IMR-90 (cell line): ENCODE results near the gene CHSY3. TPM values are rescaled to one million over a fixed set of nuclear protein-coding genes. Genes with fewer than 3 reads are reported as not detected.

ENCODE experiments used
- ATAC-seq: fragments of 200-7000 bp; cut with Tn5 transposase; 2 replicates; pipeline ENCODE4 v1.9.1; 2020; ENCODE audit warnings: low read depth, mild to moderate bottlenecking, moderate library complexity
- BruUV-seq: library from RNA; stranded (reverse); fragments of 400-500 nt; replicated peaks from 2 replicates; lab custom pipeline; 2021; lab: Mats Ljungman, UMichigan
- CTCF ChIA-PET: fragments of 300-600 bp; formaldehyde crosslinking; extraction: SDS; loops from one replicate; lab custom pipeline; 2021; ENCODE audit warnings: antibody characterized with exemption; lab: Yijun Ruan, JAX
- POLR2A ChIA-PET: fragments of 300-600 bp; sonication (Branson Sonifier 250); formaldehyde crosslinking; loops from one replicate; lab custom pipeline; 2022; ENCODE audit warnings: antibody characterized with exemption; ENCODE audit not compliant: unreplicated experiment; lab: Charles Lee
- DNase-seq: peaks from one replicate; pipeline ENCODE4 v3.0.0; 2013
- H2AFZ ChIP-seq: replicated peaks from 2 replicates; pipeline ENCODE3; 2013; ENCODE audit warnings: low read length, mild to moderate bottlenecking; ENCODE audit not compliant: poor library complexity
- H2AK5ac ChIP-seq: 2 replicates; pipeline ENCODE4 v1.6.1; 2013; ENCODE audit warnings: low read depth, low read length, inconsistent platforms
- H2AK9ac ChIP-seq: replicated peaks from 2 replicates; pipeline ENCODE3; 2013; ENCODE audit warnings: mild to moderate bottlenecking, low read depth, low read length, moderate library complexity; ENCODE audit not compliant: poor library complexity
- H2BK120ac ChIP-seq: 2 replicates; pipeline ENCODE4 v1.6.1; 2013; ENCODE audit warnings: low read depth, low read length, inconsistent platforms
- H2BK15ac ChIP-seq: 3 replicates; pipeline ENCODE4 v1.6.1; 2013; ENCODE audit warnings: low read depth, low read length, inconsistent platforms
- H2BK20ac ChIP-seq: 2 replicates; pipeline ENCODE4 v1.6.1; 2013; ENCODE audit warnings: low read depth, mild to moderate bottlenecking, inconsistent platforms, low read length, moderate library complexity
- H2BK5ac ChIP-seq: 2 replicates; pipeline ENCODE4 v1.6.1; 2013; ENCODE audit warnings: mild to moderate bottlenecking, low read depth, low read length, inconsistent platforms; ENCODE audit not compliant: poor library complexity, severe bottlenecking
- H3K14ac ChIP-seq: replicated peaks from 2 replicates; pipeline ENCODE4 v1.6.1; 2013; ENCODE audit warnings: low read depth, low read length, inconsistent platforms
- H3K18ac ChIP-seq: 2 replicates; pipeline ENCODE4 v1.6.1; 2013; ENCODE audit warnings: low read depth, low read length, control low read depth
- H3K23ac ChIP-seq: 2 replicates; pipeline ENCODE4 v1.6.1; 2013; ENCODE audit warnings: low read depth, low read length, inconsistent platforms
- H3K27ac ChIP-seq: 2 replicates; pipeline ENCODE4 v1.5.1; 2013; ENCODE audit warnings: mild to moderate bottlenecking, control low read depth, low read length; ENCODE audit not compliant: insufficient read depth
- H3K27me3 ChIP-seq: 2 replicates; pipeline ENCODE4 v1.6.1; 2013; ENCODE audit warnings: low read length; ENCODE audit not compliant: control insufficient read depth, insufficient read depth
- H3K36me3 ChIP-seq: 2 replicates; pipeline ENCODE4 v1.6.1; 2013; ENCODE audit warnings: low read length, mixed read lengths; ENCODE audit not compliant: control insufficient read depth, insufficient read depth
- H3K4ac ChIP-seq: 2 replicates; pipeline ENCODE4 v1.6.1; 2013; ENCODE audit warnings: low read depth, low read length, inconsistent platforms
- H3K4me1 ChIP-seq: 2 replicates; pipeline ENCODE4 v1.6.1; 2013; ENCODE audit warnings: low read length, mixed read lengths; ENCODE audit not compliant: control insufficient read depth, insufficient read depth
- H3K4me2 ChIP-seq: 2 replicates; pipeline ENCODE4 v1.6.1; 2013; ENCODE audit warnings: low read depth, mild to moderate bottlenecking, control low read depth, low read length, moderate library complexity
- H3K4me3 ChIP-seq: 2 replicates; pipeline ENCODE4 v1.5.1; 2013; ENCODE audit warnings: low read depth, mild to moderate bottlenecking, control low read depth, low read length, moderate library complexity; ENCODE audit not compliant: insufficient read depth
- H3K56ac ChIP-seq: 2 replicates; pipeline ENCODE4 v1.6.1; 2013; ENCODE audit warnings: low read length, inconsistent platforms; ENCODE audit not compliant: insufficient read depth; ENCODE audit errors: extremely low read depth
- H3K79me1 ChIP-seq, 2 experiments: 2 replicates each; pipeline ENCODE4 v1.6.1; 2013; ENCODE audit warnings: low read length in 2 of 2, inconsistent platforms in 1 of 2, low read depth in 1 of 2
- H3K9ac ChIP-seq: 2 replicates; pipeline ENCODE4 v1.6.1; 2013; ENCODE audit warnings: low read depth, low read length, control low read depth
- H3K9me1 ChIP-seq: 2 replicates; pipeline ENCODE4 v1.6.1; 2013; ENCODE audit warnings: low read length, inconsistent platforms; ENCODE audit not compliant: insufficient read depth
- H3K9me3 ChIP-seq: 2 replicates; pipeline ENCODE4 v1.6.1; 2013; ENCODE audit warnings: low read length; ENCODE audit not compliant: control insufficient read depth, insufficient read depth
- H4K20me1 ChIP-seq: 2 replicates; pipeline ENCODE4 v1.6.1; 2013; ENCODE audit warnings: low read length, inconsistent platforms; ENCODE audit not compliant: insufficient read depth
- H4K5ac ChIP-seq: 2 replicates; pipeline ENCODE4 v1.6.1; 2013; ENCODE audit warnings: mild to moderate bottlenecking, low read depth, low read length, control low read depth
- H4K8ac ChIP-seq, 2 experiments: 2 replicates each; pipeline ENCODE4 v1.6.1; 2013; ENCODE audit warnings: low read depth in 2 of 2, low read length in 2 of 2, control low read depth in 1 of 2, inconsistent platforms in 1 of 2
- H4K91ac ChIP-seq: 2 replicates; pipeline ENCODE4 v1.6.1; 2013; ENCODE audit warnings: low read depth, low read length, inconsistent platforms; ENCODE audit not compliant: insufficient read depth
- CEBPB ChIP-seq: IDR thresholded peaks from 2 replicates; pipeline ENCODE4 v1.6.1; 2012; ENCODE audit warnings: low read depth, low read length, improper control_type of control experiment
- FOS ChIP-seq: fragments of 150-350 bp; IDR thresholded peaks from 2 replicates; pipeline ENCODE4 v1.6.1; 2016; ENCODE audit warnings: low read depth, low read length
- MAFK ChIP-seq: IDR thresholded peaks from 2 replicates; pipeline ENCODE4 v1.6.1; 2012; ENCODE audit warnings: low read depth, low read length, improper control_type of control experiment
- MAZ ChIP-seq: IDR thresholded peaks from 2 replicates; pipeline ENCODE4 v1.6.1; 2012; ENCODE audit warnings: low read depth, mild to moderate bottlenecking, low read length, improper control_type of control experiment, moderate library complexity, borderline replicate concordance
- NFE2L2 ChIP-seq: fragments of 150-350 bp; IDR thresholded peaks from 2 replicates; pipeline ENCODE4 v1.6.1; 2016; ENCODE audit warnings: low read depth, mild to moderate bottlenecking, low read length
- POLR2A ChIP-seq: IDR thresholded peaks from 2 replicates; pipeline ENCODE4 v1.6.1; 2012; ENCODE audit warnings: mild to moderate bottlenecking, low read depth, low read length
- RAD21 ChIP-seq: IDR thresholded peaks from 2 replicates; pipeline ENCODE4 v1.6.1; 2012; ENCODE audit warnings: low read length, improper control_type of control experiment
- RCOR1 ChIP-seq: IDR thresholded peaks from 2 replicates; pipeline ENCODE4 v1.6.1; 2012; ENCODE audit warnings: mild to moderate bottlenecking, low read length, improper control_type of control experiment; ENCODE audit not compliant: insufficient replicate concordance
- RFX5 ChIP-seq: IDR thresholded peaks from 2 replicates; pipeline ENCODE4 v1.8.0; 2012; ENCODE audit warnings: low read depth, mild to moderate bottlenecking, low read length, moderate library complexity
- WGBS, 2 experiments: methylation state at CpG; one replicate each; pipeline versions ENCODE4 v1.1.5 to v1.1.7; 2013; ENCODE audit warnings: missing lambda C conversion rate in 2 of 2; ENCODE audit not compliant: insufficient read length in 1 of 2; ENCODE audit errors: extremely low coverage in 2 of 2; 5-methylcytosine and 5-hydroxymethylcytosine counted together
- dilution Hi-C: fragments of 300-500 bp; cut with HindIII; formaldehyde crosslinking; loops from one replicate; pipeline ENCODE4 v1.14.3; 2018; ENCODE audit warnings: low sequenced_read_pairs; ENCODE audit not compliant: unreplicated experiment
- in situ Hi-C: fragments of 300-500 bp; cut with MboI; formaldehyde crosslinking; loops from 3 replicates; pipeline ENCODE4 v1.14.3; 2019; ENCODE audit warnings: low sequenced_read_pairs, inconsistent platforms, mixed read lengths
- intact Hi-C: fragments of 100-400 bp; cut with micrococcal nuclease; formaldehyde crosslinking; loops from 2 replicates; pipeline ENCODE4 v1.10.0; 2022
- polyA plus RNA-seq, 3 experiments: library from polyadenylated mRNA; depleted of rRNA; stranded (reverse); fragments of >200 nt; gene quantifications; 2 replicates each; pipeline ENCODE4 v1.2.3, GENCODE V29; 2012; ENCODE audit warnings: low replicate concordance in 1 of 3
- total RNA-seq: library from RNA; depleted of rRNA; stranded (reverse); fragments of >200 nt; gene quantifications from 2 replicates; pipeline ENCODE4 v1.2.3, GENCODE V29; 2012
- TF ChIP-seq, protein P1 (sequence below): fragments of 150-350 bp; IDR thresholded peaks from 2 replicates; pipeline ENCODE4 v1.6.1; 2017; ENCODE audit warnings: mild to moderate bottlenecking, antibody characterized with exemption, low read length, low read depth
- TF ChIP-seq, protein P2 (sequence below): fragments of 150-350 bp; IDR thresholded peaks from 2 replicates; pipeline ENCODE4 v1.6.1; 2016; ENCODE audit warnings: low read depth, mild to moderate bottlenecking, low read length, moderate library complexity, borderline replicate concordance
- TF ChIP-seq, protein P3 (sequence below): conservative IDR thresholded peaks from 2 replicates; pipeline ENCODE4 v1.5.1; 2012; ENCODE audit warnings: mild to moderate bottlenecking, low read depth, low read length, improper control_type of control experiment

CHSY3 gene
- total and polyA plus RNA-seq, 2 of the 4 experiments (the other 2 are of a cell fraction) = 0.62 to 1.3 TPM

DNA sequence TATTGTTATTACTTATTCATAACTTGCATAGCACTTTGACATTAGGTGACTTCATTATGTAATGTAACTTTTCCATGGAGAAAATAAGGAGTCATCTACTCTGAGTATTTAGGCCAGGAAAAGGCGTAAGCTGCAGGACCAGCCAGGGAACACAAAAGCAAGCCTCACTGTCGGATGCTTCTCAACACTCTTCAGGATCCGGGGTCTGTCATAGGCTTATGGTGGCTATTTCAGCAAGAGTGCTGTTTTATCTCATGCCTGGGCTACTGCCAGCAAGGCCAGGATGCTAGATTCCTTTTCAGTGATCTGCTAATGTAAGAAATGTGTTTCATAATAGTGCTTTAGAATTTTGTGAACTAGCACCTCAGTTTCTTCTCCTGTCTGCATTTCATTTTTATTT is 162.4 kb downstream of the CHSY3 start:
- ATAC-seq (no peak), DNase-seq (no peak)
- ChIA-PET CTCF (no interaction called here), POLR2A (no interaction called here)
- Histone ChIP-seq H3K18ac (no peak overlapping the region), H2BK5ac (no peak overlapping the region), H3K9me3 (no peaks in the 10 kb centered on the region), H3K4me3 (no peak overlapping the region), H2BK20ac (no peak overlapping the region), H3K56ac (no peak overlapping the region), H4K91ac (no peak overlapping the region), H3K27ac (no peak overlapping the region), H2BK120ac (no peak overlapping the region), H3K4me2 (no peak overlapping the region), H3K9me1 (no peaks in the 10 kb centered on the region), H4K5ac (no peak overlapping the region), H3K9ac (no peak overlapping the region), H3K4me1 (no peaks in the 10 kb centered on the region), H4K20me1 (no peaks in the 10 kb centered on the region), H3K79me1 (no peaks in the 10 kb centered on the region), H2AFZ (no peak overlapping the region), H4K8ac (no peak overlapping the region), H3K14ac (no peak overlapping the region), H3K23ac (no peak overlapping the region), H3K36me3 (no peaks in the 10 kb centered on the region), H2AK9ac (no peak overlapping the region), H2BK15ac (no peak overlapping the region), H3K27me3 (no peaks in the 10 kb centered on the region), H3K4ac (no peak overlapping the region), H2AK5ac (no peak overlapping the region)
- in situ Hi-C loops = no loop called here
- TF ChIP-seq, protein P1, sequence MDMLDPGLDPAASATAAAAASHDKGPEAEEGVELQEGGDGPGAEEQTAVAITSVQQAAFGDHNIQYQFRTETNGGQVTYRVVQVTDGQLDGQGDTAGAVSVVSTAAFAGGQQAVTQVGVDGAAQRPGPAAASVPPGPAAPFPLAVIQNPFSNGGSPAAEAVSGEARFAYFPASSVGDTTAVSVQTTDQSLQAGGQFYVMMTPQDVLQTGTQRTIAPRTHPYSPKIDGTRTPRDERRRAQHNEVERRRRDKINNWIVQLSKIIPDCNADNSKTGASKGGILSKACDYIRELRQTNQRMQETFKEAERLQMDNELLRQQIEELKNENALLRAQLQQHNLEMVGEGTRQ = no peak
- TF ChIP-seq CEBPB (no peak), MAZ (no peak), POLR2A (no peak), RFX5 (no peak), MAFK (no peak), RAD21 (no peak), FOS (no peak), RCOR1 (no peak), NFE2L2 (no peak)
- TF ChIP-seq, protein P2, sequence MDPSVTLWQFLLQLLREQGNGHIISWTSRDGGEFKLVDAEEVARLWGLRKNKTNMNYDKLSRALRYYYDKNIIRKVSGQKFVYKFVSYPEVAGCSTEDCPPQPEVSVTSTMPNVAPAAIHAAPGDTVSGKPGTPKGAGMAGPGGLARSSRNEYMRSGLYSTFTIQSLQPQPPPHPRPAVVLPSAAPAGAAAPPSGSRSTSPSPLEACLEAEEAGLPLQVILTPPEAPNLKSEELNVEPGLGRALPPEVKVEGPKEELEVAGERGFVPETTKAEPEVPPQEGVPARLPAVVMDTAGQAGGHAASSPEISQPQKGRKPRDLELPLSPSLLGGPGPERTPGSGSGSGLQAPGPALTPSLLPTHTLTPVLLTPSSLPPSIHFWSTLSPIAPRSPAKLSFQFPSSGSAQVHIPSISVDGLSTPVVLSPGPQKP = no peak
- TF ChIP-seq, protein P3, sequence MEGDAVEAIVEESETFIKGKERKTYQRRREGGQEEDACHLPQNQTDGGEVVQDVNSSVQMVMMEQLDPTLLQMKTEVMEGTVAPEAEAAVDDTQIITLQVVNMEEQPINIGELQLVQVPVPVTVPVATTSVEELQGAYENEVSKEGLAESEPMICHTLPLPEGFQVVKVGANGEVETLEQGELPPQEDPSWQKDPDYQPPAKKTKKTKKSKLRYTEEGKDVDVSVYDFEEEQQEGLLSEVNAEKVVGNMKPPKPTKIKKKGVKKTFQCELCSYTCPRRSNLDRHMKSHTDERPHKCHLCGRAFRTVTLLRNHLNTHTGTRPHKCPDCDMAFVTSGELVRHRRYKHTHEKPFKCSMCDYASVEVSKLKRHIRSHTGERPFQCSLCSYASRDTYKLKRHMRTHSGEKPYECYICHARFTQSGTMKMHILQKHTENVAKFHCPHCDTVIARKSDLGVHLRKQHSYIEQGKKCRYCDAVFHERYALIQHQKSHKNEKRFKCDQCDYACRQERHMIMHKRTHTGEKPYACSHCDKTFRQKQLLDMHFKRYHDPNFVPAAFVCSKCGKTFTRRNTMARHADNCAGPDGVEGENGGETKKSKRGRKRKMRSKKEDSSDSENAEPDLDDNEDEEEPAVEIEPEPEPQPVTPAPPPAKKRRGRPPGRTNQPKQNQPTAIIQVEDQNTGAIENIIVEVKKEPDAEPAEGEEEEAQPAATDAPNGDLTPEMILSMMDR = no peak
- intact Hi-C loops = no loop called here
- dilution Hi-C loops = no loop called here
- BruUV-seq = no TSS peak
- WGBS, 2 experiments = 90% methylated on average over 2 of the region's 3 CpGs; no CpG with 5 or more reads in 1 of the 2 experiments
